Brain microvascular endothelial cell (primary cell): ENCODE data around the gene PATJ.
"Not testable (repeated sequence)": the region's sequence is repeated elsewhere in the genome, so short reads cannot be mapped to it uniquely, and the experiment has no call there.

ENCODE experiments used
- DNase-seq: peaks from one replicate; pipeline ENCODE4 v3.0.0-alpha.2; 2020
- H3K27ac ChIP-seq: fragments of 250-450 bp; sonication (Bioruptor Pico); 2 replicates; pipeline ENCODE4 v1.5.1; 2020; ENCODE audit warnings: mild to moderate bottlenecking, moderate library complexity
- H3K27me3 ChIP-seq: fragments of 250-450 bp; sonication (Bioruptor Pico); replicated peaks from 2 replicates; pipeline ENCODE4 v1.5.1; 2020; ENCODE audit warnings: mild to moderate bottlenecking
- H3K36me3 ChIP-seq: fragments of 250-450 bp; sonication (Bioruptor Pico); replicated peaks from 2 replicates; pipeline ENCODE4 v1.5.1; 2020; ENCODE audit warnings: mild to moderate bottlenecking
- H3K4me3 ChIP-seq: 2 replicates; pipeline ENCODE4 v1.5.1; 2011; ENCODE audit warnings: low read depth, mild to moderate bottlenecking, control low read depth, low read length, moderate library complexity
- CTCF ChIP-seq: IDR thresholded peaks from 2 replicates; pipeline ENCODE4 v1.5.1; 2011; ENCODE audit warnings: low read depth, mild to moderate bottlenecking, moderate library complexity, low read length, control low read depth, inconsistent platforms; ENCODE audit errors: missing control alignments
- in situ Hi-C: cut with HindIII; loops from 2 replicates; pipeline ENCODE4 v1.10.0; 2017; ENCODE audit warnings: low sequenced_read_pairs, low pct_ligation_motif_present

PATJ gene

GRCh38 chr1:62209931-62210595, 467.8 kb downstream of the PATJ start:
- in situ Hi-C loops = no loop called here
- no peak overlapping the region for H3K4me3 ChIP-seq
- no peaks in the 10 kb centered on the region for H3K27me3 ChIP-seq
- no peak for TF ChIP-seq CTCF
- H3K27ac ChIP-seq = no peak overlapping the region
- no peak for DNase-seq
- H3K36me3 ChIP-seq = no peaks in the 10 kb centered on the region

GRCh38 chr1:62210960-62211359, 468.7 kb downstream of the PATJ start:
- no peak for DNase-seq
- no peak for TF ChIP-seq CTCF
- no peak overlapping the region for H3K27ac ChIP-seq

GRCh38 chr1:62212411-62212810, 470.1 kb downstream of the PATJ start:
- H3K4me3 ChIP-seq = no peak overlapping the region
- TF ChIP-seq CTCF = no peak
- H3K27me3 ChIP-seq = no peaks in the 10 kb centered on the region
- no peak for DNase-seq
- in situ Hi-C loops = no loop called here
- no peaks in the 10 kb centered on the region for H3K36me3 ChIP-seq
- no peak overlapping the region for H3K27ac ChIP-seq

More at GRCh38 chr1:62210960-62211359, 468.7 kb downstream of the PATJ start:
- in situ Hi-C loops = no loop called here
- Histone ChIP-seq H3K36me3 (no peaks in the 10 kb centered on the region), H3K4me3 (no peak overlapping the region), H3K27me3 (no peaks in the 10 kb centered on the region)

- in situ Hi-C loops = no loop called here
- TF ChIP-seq CTCF = no peak
- H3K27ac ChIP-seq = no peak overlapping the region
- H3K36me3 ChIP-seq = no peaks in the 10 kb centered on the region
- H3K4me3 ChIP-seq = no peak overlapping the region
- DNase-seq = no peak
- no peaks in the 10 kb centered on the region for H3K27me3 ChIP-seq
Measured at GRCh38 chr1:62213075-62213914, 471.0 kb downstream of the PATJ start.

GRCh38 chr1:62218604-62219003, 476.3 kb downstream of the PATJ start:
- Histone ChIP-seq H3K27ac (no peak overlapping the region), H3K4me3 (no peak overlapping the region)
- in situ Hi-C loops = no loop called here

GRCh38 chr1:62220456-62220855, 478.2 kb downstream of the PATJ start:
- in situ Hi-C loops, H3K4me3 ChIP-seq, H3K36me3 ChIP-seq, H3K27me3 ChIP-seq, DNase-seq, H3K27ac ChIP-seq: not testable (repeated sequence)

More at GRCh38 chr1:62218604-62219003, 476.3 kb downstream of the PATJ start:
- no peak for DNase-seq
- H3K36me3 ChIP-seq = no peaks in the 10 kb centered on the region
- no peaks in the 10 kb centered on the region for H3K27me3 ChIP-seq
- no peak for TF ChIP-seq CTCF
